ENCODE results near the gene SLC38A8. TPM values are rescaled to one million over a fixed set of nuclear protein-coding genes. Genes with fewer than 3 reads are reported as not detected.

SLC38A8 gene
- polyA plus RNA-seq, 2 of the 4 experiments (the other 2 are of a cell fraction): not detected

DNA sequence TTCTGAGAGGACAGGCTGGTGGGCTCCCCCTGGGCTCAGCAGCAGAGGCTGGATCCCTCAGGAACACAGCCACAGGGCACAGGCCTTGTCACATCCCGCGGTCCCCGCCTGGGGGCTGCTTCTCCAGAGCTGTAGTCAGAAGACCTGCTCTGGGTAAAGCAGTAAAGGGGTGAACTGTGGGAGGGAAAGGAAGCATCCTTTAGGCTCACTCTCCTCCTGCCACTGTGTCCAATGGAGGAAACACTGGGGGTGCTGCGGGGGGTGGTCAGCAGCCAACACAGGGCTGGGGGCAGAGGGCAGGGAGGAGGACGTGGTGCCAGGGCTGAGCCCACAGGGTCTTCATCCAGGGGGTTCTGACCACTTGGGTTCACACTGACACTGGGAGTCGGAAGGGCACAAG, 5.0 kb upstream of the SLC38A8 start:
- ATAC-seq (no peak), FAIRE-seq (no peak), DNase-seq (ENCODE audit: low read depth in 1 of 2, low spot score in 1 of 2) (no peak)
- WGBS (ENCODE audit: missing lambda C conversion rate): 93% methylated on average over 6 of the region's 6 CpGs
- Histone ChIP-seq H3K4me1 (no peaks in the 10 kb centered on the region), H3K4me2 (no peak overlapping the region), H3K9me3 (no peaks in the 10 kb centered on the region), H3K27ac (no peak overlapping the region), H3K4me3 (no peak overlapping the region)
- ChIA-PET CTCF (interaction anchor here (1.1 to 6.4 kb wide), 5 partner anchors 13 to 81 kb away, joined by 3 to 28 read pairs (median 4); no protein-coding TSS in a partner anchor), POLR2A (no interaction called here)
- TF ChIP-seq ESRRA (IDR thresholded peaks at IDR 0.05; ENCODE audit: borderline replicate concordance, low read length) (no peak), POLR2A (IDR thresholded peaks at IDR 0.05; ENCODE audit: low read length) (no peak), POLR2AphosphoS2 (conservative IDR thresholded peaks at IDR 0.05; ENCODE audit: low read length) (no peak), SMC3 (IDR thresholded peaks at IDR 0.05) (no peak), CBX8 (IDR thresholded peaks at IDR 0.05) (no peak), ZNF302 (CRISPR knock-in tag; IDR thresholded peaks at IDR 0.05) (no peak), KDM1A (IDR thresholded peaks at IDR 0.05; ENCODE audit: low read depth) (no peak), RARB (CRISPR knock-in tag; IDR thresholded peaks at IDR 0.05) (no peak), BHLHE40 (IDR thresholded peaks at IDR 0.05; ENCODE audit: low read depth, low read length) (no peak), FOSB (CRISPR knock-in tag; IDR thresholded peaks at IDR 0.05) (no peak), GATA3 (IDR thresholded peaks at IDR 0.05; ENCODE audit: borderline replicate concordance) (no peak), RFX5 (IDR thresholded peaks at IDR 0.05) (no peak), EHMT2 (IDR thresholded peaks at IDR 0.05; ENCODE audit: low read depth) (no peak), HOXA7 (CRISPR knock-in tag; IDR thresholded peaks at IDR 0.05) (no peak)

DNA sequence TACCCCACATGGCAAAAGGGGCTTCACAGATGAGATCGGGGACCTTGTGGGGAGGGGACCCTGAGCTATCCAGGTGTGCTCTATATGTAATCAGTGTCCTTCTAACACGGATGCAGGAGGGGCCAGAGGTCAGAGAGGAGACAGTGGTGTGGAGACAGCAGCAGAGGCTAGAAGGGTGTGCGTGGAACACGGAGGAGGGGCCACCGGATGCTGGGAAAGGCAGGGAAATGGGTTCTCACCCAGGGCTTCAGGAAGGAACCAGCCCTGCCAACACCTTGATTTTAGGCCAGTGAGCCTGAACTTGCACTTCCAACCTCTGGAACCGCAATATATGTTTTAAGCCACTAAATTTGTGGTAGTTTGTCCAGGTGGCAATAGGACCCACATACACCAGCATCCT, 4.6 kb upstream of the SLC38A8 start:
- Histone ChIP-seq H3K27ac (no peak overlapping the region), H3K4me1 (no peaks in the 10 kb centered on the region), H3K4me2 (no peak overlapping the region), H3K9me3 (no peaks in the 10 kb centered on the region), H3K4me3 (no peak overlapping the region)
- 87% methylated on average over 6 of the region's 6 CpGs for WGBS (ENCODE audit: missing lambda C conversion rate)
- no peak for ATAC-seq
- ChIA-PET POLR2A (no interaction called here), CTCF (interaction anchor here (0.9 to 11.3 kb wide), 8 partner anchors 14 to 102 kb away, joined by 3 to 87 read pairs (median 4); no protein-coding TSS in a partner anchor)
- TF ChIP-seq POLR2A (IDR thresholded peaks at IDR 0.05; ENCODE audit: low read length) (no peak), SMC3 (IDR thresholded peaks at IDR 0.05) (no peak)
- no peak for DNase-seq (ENCODE audit: low read depth in 1 of 2, low spot score in 1 of 2)
- no peak for FAIRE-seq

DNA sequence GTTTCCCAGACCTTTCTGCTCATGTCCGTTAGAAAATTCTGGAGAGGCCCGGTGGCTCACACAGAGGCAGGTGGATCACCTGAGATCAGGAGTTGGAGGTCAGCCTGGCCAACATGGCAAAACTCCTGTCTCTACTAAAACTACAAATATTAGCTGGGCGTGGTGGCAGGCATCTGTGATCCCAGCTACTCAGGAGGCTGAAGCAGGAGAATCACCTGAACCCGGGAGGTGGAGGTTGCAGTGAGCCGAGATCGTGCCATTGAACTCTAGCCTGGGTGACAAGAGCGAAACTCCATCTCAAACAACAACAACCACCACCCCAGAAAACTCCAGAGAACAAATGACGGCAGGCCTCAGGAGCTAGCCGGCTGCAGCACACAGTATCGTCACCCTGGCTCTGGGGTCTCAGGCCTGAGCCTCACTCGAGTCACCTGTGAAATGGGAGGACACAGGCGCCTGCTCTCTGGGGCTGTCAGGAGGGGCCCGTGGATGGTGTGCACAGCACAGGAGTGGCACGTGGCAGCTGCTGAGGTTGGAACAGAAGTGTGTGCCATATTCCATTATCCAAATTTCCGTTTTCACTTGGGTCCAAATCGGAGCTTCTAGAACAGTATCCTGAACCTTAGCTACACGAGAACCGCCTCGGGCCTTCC, 3.3 kb upstream of the SLC38A8 start:
- no peak overlapping the region for H3K27ac ChIP-seq
- H3K4me3 ChIP-seq: no peak overlapping the region
- FAIRE-seq: no peak
- no peak overlapping the region for H3K4me2 ChIP-seq
- POLR2A ChIA-PET: no interaction called here
- ATAC-seq: no peak
- no peaks in the 10 kb centered on the region for H3K4me1 ChIP-seq
- WGBS (ENCODE audit: missing lambda C conversion rate): 82% methylated on average over 19 of the region's 19 CpGs
- TF ChIP-seq KDM1A (IDR thresholded peaks at IDR 0.05; ENCODE audit: low read depth) (no peak), MAFK (IDR thresholded peaks at IDR 0.05; ENCODE audit: partially characterized antibody) (no peak), EHMT2 (IDR thresholded peaks at IDR 0.05; ENCODE audit: low read depth) (no peak), CHD4 (IDR thresholded peaks at IDR 0.05; ENCODE audit: borderline replicate concordance) (no peak), HDAC2 (IDR thresholded peaks at IDR 0.05) (no peak), TP53 (CRISPR knock-in tag; IDR thresholded peaks at IDR 0.05) (no peak), NPAS2 (CRISPR knock-in tag; IDR thresholded peaks at IDR 0.05; ENCODE audit: borderline replicate concordance) (no peak), HOXB13 (CRISPR knock-in tag; IDR thresholded peaks at IDR 0.05; ENCODE audit: low read depth) (no peak)
- TF ChIP-seq, protein P1, sequence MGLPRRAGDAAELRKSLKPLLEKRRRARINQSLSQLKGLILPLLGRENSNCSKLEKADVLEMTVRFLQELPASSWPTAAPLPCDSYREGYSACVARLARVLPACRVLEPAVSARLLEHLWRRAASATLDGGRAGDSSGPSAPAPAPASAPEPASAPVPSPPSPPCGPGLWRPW (IDR thresholded peaks at IDR 0.05): no peak
- TF ChIP-seq, protein P2, sequence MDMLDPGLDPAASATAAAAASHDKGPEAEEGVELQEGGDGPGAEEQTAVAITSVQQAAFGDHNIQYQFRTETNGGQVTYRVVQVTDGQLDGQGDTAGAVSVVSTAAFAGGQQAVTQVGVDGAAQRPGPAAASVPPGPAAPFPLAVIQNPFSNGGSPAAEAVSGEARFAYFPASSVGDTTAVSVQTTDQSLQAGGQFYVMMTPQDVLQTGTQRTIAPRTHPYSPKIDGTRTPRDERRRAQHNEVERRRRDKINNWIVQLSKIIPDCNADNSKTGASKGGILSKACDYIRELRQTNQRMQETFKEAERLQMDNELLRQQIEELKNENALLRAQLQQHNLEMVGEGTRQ (IDR thresholded peaks at IDR 0.05): no peak
- DNase-seq (ENCODE audit: low read depth in 1 of 2, low spot score in 1 of 2): no peak
- CTCF ChIA-PET: interaction anchor here (0.8 to 11.3 kb wide), 10 partner anchors 9 to 89 kb away, joined by 3 to 87 read pairs (median 4); no protein-coding TSS in a partner anchor
- no peaks in the 10 kb centered on the region for H3K9me3 ChIP-seq
